Fibroblast of skin of right biceps (primary cell): ENCODE data around the gene ZNF45.
"Not testable (repeated sequence)": the region's sequence is repeated elsewhere in the genome, so short reads cannot be mapped to it uniquely, and the experiment has no call there.

ENCODE experiments used
- DNase-seq: peaks from one replicate; pipeline ENCODE4 v3.0.0-alpha.2; 2013

ZNF45 gene

GRCh38 chr19:43910884-43911283 is 24.2 kb downstream of the ZNF45 start:
- DNase-seq: no peak

GRCh38 chr19:43908659-43909058 is 26.4 kb downstream of the ZNF45 start:
- no peak for DNase-seq

GRCh38 chr19:43906774-43907173 is 28.3 kb downstream of the ZNF45 start:
- DNase-seq: no peak

DNA sequence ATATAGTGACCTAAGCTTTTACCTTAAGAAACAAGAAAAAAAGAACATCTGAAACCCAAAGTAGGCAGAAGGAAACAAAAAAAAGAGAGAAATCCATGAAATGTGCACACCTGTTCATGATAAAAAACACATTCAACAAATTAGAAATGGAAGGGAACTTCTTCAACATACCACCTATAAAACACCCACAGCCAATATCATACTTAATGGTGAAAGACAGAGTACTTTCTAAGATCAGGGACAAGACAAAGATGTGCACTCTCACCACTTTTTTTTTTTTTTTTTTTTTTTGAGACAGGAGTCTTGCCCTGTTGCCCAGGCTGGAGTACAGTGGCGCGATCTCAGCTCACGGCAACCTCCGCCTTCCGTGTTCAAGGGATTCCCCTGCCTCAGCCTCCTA is 29.2 kb downstream of the ZNF45 start:
- DNase-seq: no peak

DNA sequence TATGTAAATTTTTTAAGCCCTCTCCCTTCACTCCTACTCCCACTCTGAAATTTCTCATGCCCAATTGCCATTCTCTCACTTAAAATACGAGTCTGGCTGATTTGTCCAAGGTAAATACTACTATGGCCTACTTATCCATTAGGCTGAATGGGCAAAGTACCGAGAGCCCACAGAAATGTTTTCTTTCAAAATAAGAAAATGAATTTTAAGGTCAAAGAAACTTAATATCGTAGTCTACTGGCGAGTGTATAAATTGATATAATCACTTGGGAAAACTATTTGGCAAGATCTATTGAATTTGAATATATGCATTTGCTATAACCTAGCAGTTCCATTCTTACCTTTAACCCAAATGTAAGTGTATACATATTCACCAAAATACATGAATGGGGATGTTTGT is 32.7 kb downstream of the ZNF45 start:
- DNase-seq: no peak

GRCh38 chr19:43901395-43902390 is 33.4 kb downstream of the ZNF45 start:
- DNase-seq: peak; percentile 86

- no peak for DNase-seq
Measured at GRCh38 chr19:43895727-43896308, 39.3 kb downstream of the ZNF45 start.

DNA sequence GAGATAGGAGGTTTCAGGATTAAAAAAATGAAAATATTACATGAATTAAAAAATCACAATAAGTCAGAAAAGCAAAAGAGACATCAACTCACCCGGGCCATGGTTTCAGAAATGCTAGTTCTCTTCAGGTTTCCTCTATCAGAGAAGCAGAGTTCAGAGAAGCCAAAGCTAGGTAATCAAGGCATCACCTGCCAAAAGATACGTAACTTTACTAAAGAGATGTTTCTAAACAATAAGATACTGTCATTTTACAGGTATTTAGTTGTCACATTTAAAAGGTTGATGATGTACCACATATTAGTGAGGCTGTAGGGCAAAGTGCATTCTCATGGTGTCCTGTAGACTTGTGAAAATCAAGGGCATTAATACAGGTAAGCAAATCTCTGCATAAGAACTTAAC is 51.2 kb downstream of the ZNF45 start, which contains the start of gene ZNF404:
TSS of gene ZNF404 (minus strand) at position 101 of the 400 bp plus-strand sequence.
- no peak for DNase-seq

GRCh38 chr19:43880483-43880882 is 54.6 kb downstream of the ZNF45 start:
- DNase-seq: no peak

GRCh38 chr19:43872547-43873336 is 62.3 kb downstream of the ZNF45 start:
- DNase-seq: peak; percentile 44

DNA sequence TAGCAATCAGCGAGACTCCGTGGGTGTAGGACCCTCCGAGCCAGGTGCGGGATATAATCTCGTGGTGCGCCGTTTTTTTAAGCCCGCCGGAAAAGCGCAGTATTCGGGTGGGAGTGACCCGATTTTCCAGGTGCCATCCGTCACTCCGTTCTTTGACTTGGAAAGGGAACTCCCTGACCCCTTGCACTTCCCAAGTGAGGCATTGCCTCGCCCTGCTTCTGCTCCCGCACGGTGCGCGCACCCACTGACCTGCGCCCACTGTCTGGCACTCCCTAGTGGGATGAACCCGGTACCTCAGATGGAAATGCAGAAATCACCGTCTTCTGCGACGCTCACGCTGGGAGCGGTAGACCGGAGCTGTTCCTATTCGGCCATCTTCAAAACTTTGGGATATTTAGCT is 68.2 kb downstream of the ZNF45 start:
- not testable (repeated sequence) for DNase-seq
